HG02852 (cell line): ENCODE measurements around the gene ETFA.

Source experiments
- ATAC-seq: cut with Tn5 transposase; IDR thresholded peaks from one replicate; pipeline ENCODE4 v1.9.1; 2021; ENCODE audit warnings: mild to moderate bottlenecking, moderate library complexity; ENCODE audit not compliant: unreplicated experiment

ETFA gene

GRCh38 chr15:76199106-76200082 is 111.9 kb downstream of the ETFA start:
- no peak for ATAC-seq

GRCh38 chr15:76198456-76199105 is 112.7 kb downstream of the ETFA start:
- no peak for ATAC-seq

- ATAC-seq = no peak
Observed at GRCh38 chr15:76197703-76198455, 113.4 kb downstream of the ETFA start.

GRCh38 chr15:76196269-76197231 is 114.7 kb downstream of the ETFA start:
- ATAC-seq = no peak

- no peak for ATAC-seq
Observed at GRCh38 chr15:76195506-76196268, 115.6 kb downstream of the ETFA start.

- no peak for ATAC-seq
Observed at GRCh38 chr15:76193934-76194333, 117.3 kb downstream of the ETFA start.

- ATAC-seq = no peak
Observed at GRCh38 chr15:76192715-76193114, 118.6 kb downstream of the ETFA start.

- ATAC-seq = no peak
Observed at GRCh38 chr15:76191539-76192244, 119.6 kb downstream of the ETFA start.

GRCh38 chr15:76190751-76191538 is 120.3 kb downstream of the ETFA start:
- ATAC-seq = peak; percentile 83

GRCh38 chr15:76190070-76190564 is 121.2 kb downstream of the ETFA start:
- ATAC-seq = no peak

- ATAC-seq = no peak
Observed at GRCh38 chr15:76189106-76189505, 122.2 kb downstream of the ETFA start.

GRCh38 chr15:76187163-76187562 is 124.1 kb downstream of the ETFA start:
- no peak for ATAC-seq

GRCh38 chr15:76185716-76186115 is 125.6 kb downstream of the ETFA start:
- no peak for ATAC-seq

GRCh38 chr15:76184650-76185035 is 126.6 kb downstream of the ETFA start:
- no peak for ATAC-seq

GRCh38 chr15:76183930-76184649 is 127.2 kb downstream of the ETFA start:
- ATAC-seq = no peak

GRCh38 chr15:76181705-76182107 is 129.6 kb downstream of the ETFA start:
- peak; percentile 83 for ATAC-seq

GRCh38 chr15:76180321-76180720 is 130.9 kb downstream of the ETFA start:
- ATAC-seq = no peak
